HG02852 (cell line): Measurements from ENCODE around the gene ZNF74.

Experiments
- ATAC-seq: cut with Tn5 transposase; IDR thresholded peaks from one replicate; pipeline ENCODE4 v1.9.1; 2021; ENCODE audit warnings: mild to moderate bottlenecking, moderate library complexity; ENCODE audit not compliant: unreplicated experiment

The ZNF74 gene

GRCh38 chr22:20418211-20418788 is 24.3 kb downstream of the ZNF74 start:
- ATAC-seq, result no peak

DNA sequence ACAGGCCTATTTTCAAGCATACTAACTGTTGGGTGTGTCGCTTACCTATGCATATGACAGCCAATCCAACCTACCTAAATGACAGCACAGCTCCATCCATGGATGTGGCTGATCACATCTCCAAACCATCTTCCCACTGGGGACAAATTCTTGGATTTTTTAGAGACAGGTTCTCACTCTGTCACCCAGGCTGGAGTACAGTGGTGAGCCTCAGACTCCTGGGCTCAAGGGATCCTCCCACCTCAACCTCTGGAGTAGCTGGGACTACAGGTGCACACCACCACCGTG is 25.7 kb downstream of the ZNF74 start:
- ATAC-seq, result no peak

DNA sequence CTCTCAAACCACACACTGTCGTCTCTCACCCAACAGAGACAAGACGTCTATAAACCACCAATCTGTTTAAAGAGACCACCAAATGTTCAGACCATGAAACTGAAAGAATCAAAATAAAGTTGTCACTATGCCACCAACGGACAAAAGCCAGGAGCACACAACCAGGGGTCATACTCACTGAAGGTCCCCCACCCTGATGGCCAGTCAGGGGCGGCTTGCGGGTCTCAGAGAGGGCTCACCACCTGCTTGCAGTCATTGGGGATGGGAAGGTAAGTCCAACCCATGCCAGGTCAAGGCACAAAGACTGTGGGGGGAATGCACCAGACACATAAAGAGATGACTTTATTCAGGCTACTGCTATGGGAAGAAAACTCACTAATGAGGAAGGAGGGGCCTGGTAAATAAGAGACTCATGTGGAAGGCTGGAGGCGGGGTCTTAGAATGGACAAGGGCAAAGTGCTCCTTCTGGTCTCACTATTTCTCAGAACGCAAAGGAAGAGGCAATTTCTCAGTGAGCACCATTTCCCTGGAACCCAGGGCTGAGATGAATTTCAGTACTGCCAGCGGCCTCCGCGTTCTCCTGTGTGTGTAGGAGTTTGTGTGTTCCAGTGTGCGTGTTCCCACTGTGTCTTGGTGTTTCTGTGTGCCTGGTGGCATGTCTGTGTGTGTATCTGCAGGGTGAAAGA is 26.3 kb downstream of the ZNF74 start:
- ATAC-seq, result no peak

- ATAC-seq, result no peak
Observed at GRCh38 chr22:20421507-20421874, 27.5 kb downstream of the ZNF74 start.

- no peak for ATAC-seq
Observed at GRCh38 chr22:20422271-20423007, 28.5 kb downstream of the ZNF74 start.

GRCh38 chr22:20423008-20423905 is 29.3 kb downstream of the ZNF74 start:
- no peak for ATAC-seq

DNA sequence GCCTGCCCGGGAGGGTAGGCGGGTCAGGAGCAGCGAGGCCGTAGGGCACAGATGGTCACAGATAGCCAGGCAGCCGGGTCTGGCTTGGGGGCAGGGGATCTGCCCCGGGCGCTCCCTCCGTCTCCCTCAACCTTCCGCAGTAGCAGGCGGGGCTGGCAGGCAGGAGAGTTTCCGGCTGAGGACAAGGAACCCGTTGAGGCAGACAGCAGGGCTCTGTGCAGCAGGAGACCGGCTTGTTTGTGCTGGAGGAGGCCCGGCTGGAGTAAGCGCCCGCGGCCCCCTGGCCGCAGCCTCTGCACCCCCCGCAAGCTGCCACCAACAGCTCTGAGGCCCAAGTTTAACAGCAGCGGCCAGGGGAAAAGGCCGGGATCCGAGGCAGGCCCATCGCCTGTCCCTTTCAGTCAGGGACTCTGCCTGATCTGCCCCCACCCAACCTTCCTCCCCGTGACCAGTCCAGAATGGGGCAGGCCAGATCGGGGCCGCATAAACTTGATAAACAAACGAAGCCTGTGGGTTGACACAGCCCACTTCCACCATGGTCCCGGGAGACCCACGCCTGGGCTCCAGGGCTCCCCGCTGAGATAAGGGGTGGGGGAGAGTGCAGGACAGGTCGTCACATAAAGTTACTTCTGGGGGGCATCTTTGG is 30.1 kb downstream of the ZNF74 start:
- ATAC-seq, result no peak

DNA sequence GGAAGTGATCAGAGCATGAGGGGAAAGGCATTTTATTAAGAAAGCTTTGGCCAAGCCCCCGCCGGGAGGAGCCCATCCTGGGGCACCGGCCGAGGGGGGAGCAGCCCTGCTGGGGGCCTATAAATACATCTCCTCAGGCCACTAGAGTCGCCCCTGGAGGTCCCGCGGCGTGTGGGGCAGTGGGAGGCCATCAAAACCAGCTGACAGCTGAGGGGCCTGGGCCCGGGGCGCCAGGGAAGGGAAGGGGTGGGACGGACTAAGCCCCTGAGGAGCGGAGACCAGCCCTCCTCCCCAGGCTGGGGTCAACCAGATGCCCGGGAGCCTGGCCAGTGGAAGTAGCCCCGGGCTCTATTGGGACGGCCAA is 30.6 kb downstream of the ZNF74 start:
- no peak for ATAC-seq

DNA sequence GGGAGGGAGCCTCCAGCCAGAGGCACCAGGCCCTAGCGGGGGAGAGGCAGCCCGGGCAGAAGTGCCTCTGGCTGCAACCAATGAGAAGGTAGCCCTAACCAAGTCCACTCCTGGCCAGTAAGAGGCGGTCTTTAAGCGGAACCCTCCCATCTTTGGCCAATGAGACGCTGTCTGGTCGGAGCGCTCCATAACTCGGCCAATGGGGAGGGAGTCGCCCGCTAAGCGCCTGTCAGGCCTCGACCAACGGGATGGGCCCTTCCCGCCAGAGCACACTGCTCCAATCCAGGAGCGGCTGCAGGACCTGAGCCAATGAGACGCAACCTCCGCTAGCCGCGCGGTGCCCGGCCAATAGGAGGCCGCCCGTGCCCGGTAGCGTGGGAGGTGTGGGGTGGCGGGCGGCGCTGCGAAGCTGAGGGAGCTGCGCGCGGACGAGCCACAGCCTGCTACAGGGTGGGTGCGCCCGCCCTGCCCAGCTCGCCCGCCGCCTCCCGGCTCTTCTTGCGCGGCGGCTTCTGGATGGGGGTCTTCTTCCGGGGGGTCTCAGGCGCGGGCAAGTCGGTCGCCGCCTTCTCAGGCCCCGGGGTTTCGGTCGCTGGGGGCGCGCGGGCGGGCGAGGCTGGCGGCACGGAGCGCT is 31.1 kb downstream of the ZNF74 start:
- ATAC-seq, result no peak

DNA sequence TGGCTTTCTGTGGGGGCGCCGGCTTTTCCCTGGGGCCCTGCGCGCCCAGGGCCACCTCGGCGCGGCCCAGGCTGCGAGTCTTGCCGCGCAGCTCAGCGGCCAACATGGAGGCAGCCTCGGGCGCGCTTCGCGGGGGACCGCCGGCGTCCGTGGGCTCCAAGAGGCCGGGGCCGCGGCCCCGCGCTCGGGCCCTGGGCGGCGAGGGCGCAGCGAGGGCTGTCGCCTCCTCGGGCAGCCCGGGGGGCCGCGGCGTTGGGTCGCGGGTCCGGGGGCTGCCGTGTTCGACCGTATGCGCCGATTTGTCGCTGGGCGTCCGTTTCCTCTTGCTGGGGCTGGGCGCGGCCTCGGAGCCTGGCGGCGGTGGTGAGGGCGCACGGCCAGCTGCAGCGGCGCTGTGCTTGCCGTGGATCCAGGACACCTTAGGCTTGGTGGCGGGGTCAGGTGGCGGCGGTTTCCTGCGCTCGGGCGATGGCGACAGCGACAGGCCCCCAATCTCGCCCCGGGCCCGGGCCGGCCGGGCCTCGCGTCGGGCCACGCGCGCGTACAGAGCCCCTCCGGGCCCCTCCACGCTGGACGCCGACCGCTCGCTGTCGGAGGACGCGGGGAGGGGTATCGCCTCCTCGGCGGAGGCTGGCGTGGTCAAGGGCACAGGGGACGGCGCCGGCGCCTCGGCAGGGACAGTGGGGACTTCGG is 31.8 kb downstream of the ZNF74 start:
- no peak for ATAC-seq

GRCh38 chr22:20426259-20426615 is 32.3 kb downstream of the ZNF74 start:
- no peak for ATAC-seq

DNA sequence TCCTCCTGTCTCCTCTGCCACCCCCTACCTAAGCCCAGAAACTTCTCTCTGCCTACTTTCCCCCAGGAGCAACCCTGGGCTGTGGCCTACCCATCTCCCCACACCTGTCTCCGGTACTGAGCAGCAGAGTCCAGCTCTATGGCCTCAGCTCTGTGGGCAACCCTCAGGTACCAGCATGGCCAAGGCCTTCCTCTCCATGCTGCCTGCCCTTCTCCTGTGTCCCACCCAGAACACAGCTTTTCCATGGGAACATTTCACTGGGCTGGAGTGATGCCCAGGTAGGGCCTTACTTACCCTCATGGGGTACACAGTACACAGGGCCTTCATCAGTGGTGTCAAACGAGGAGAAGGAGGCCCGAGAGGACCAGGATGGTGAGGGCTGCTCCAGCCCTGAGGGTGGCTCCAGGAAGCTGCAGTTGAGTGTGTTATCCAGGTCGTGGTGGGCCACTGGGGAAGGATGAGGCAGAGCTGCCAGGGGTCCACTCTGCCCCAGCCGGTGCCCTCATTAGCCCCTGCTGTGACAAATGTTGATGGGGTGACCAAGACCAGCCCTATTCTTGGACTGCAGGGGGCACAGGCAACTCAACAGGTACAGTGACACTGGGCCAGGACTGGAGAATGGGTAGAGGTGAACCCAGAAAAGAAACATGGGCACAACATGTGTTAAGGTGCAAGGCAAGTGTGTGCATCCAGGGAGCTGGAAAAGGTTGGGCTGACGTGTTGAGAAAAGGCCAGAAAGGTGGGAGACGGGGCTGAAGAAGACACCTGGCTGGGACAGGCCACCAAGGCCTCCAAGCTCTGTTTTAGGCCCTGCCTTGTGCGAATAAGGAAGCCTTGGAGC is 33.4 kb downstream of the ZNF74 start:
- ATAC-seq, result no peak

DNA sequence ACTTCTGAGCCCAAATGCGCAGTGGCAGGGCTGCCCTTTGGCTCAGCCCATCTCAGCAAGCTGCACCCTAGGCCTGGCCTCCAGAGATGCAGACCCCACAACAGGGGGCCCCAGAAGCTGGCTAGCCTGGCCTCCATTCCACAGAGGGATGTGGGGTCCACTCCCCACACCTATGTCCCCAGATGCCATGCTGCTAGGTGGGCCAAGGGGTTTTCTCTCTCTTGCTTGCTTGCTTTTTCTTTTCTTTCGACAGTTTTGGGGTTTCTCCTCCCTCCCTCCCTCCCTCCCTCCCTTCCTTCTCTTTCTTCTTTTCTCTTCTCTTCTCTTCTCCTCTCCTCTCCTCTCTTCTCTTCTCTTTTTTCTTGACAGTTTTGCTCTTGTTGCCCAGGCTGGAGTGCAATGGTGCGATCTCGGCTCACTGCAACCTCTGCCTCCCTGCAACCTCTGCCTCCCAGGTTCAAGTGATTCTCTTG is 34.0 kb downstream of the ZNF74 start:
- no peak for ATAC-seq

- no peak for ATAC-seq
Observed at GRCh38 chr22:20428496-20429253, 34.7 kb downstream of the ZNF74 start.

- no peak for ATAC-seq
Observed at GRCh38 chr22:20429254-20430100, 35.5 kb downstream of the ZNF74 start.

- ATAC-seq, result no peak
Observed at GRCh38 chr22:20430101-20430719, 36.3 kb downstream of the ZNF74 start.
